Stimulated activated CD4-positive, alpha-beta T cell treated with anti-CD3 and anti-CD28 coated beads, Interleukin-12 subunit alpha, Interleukin-12 subunit beta, amount 100 ng/mL, for 24 hours (primary cell): ENCODE results near the gene SLC35G6.
A peak's percentile ranks its signal among the peaks of the same experiment; 100 is the strongest.

Source experiments
- DNase-seq, 2 experiments: peaks; one replicate each; pipeline ENCODE4 v3.0.0-alpha.2; 2020; ENCODE audit warnings: low read depth in 2 of 2

The SLC35G6 gene

GRCh38 chr17:7502171-7502847 is 21.1 kb downstream of the SLC35G6 start:
- no peak for DNase-seq

- DNase-seq = no peak
Observed at GRCh38 chr17:7502987-7503386, 21.7 kb downstream of the SLC35G6 start.

DNA sequence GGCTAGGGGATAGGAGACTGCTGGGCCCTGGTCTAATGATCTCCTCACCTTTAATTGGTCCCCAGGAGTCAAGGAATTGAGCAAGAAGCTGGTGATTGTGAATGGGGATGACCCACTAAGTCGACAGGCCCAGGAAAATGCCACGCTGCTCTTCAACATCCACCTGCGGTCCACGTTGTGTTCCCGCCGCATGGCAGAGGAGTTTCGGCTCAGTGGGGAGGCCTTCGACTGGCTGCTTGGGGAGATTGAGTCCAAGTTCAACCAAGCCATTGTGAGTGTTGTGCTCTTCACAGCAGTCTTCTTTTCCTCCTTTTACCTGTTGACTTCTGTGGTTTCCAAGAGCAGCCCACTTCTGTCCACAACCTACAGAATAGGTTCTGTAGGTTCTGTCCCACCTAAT is 22.3 kb downstream of the SLC35G6 start:
- no peak for DNase-seq

DNA sequence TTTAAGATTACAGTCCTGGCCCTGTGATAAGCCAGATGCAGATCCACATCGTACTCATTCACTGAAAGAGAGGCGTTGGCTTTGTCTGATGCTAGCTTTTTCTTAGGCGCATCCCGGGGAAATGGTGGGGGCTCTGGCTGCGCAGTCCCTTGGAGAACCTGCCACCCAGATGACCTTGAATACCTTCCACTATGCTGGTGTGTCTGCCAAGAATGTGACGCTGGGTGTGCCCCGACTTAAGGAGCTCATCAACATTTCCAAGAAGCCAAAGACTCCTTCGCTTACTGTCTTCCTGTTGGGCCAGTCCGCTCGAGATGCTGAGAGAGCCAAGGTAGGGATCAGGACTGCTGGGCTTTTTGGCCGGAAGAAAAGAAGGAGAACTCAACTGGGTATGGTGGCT is 26.9 kb downstream of the SLC35G6 start:
- DNase-seq = no peak

DNA sequence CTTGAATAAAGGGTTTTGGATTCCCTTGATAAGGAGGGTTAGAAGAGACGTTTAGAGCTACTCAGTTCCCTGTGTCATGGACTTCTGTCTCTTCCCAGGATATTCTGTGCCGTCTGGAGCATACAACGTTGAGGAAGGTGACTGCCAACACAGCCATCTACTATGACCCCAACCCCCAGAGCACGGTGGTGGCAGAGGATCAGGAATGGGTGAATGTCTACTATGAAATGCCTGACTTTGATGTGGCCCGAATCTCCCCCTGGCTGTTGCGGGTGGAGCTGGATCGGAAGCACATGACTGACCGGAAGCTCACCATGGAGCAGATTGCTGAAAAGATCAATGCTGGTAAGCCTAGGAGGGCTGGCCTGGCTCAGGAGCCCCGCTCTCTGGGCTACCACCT is 27.6 kb downstream of the SLC35G6 start:
- DNase-seq = no peak

- DNase-seq = no peak
Observed at GRCh38 chr17:7509937-7510336, 28.7 kb downstream of the SLC35G6 start.

GRCh38 chr17:7511108-7511507 is 29.9 kb downstream of the SLC35G6 start:
- no peak for DNase-seq

DNA sequence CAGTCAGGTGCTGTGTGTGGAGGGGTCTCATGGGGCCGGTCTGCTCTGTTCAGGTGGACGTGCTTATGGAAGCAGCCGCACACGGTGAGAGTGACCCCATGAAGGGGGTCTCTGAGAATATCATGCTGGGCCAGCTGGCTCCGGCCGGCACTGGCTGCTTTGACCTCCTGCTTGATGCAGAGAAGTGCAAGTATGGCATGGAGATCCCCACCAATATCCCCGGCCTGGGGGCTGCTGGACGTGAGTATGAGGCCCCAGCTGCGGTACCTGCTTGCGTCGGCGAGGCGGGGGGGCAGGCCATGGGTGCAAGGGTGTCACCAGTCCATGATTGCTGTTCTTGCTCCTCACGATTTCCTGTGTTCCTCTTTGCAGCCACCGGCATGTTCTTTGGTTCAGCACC is 30.9 kb downstream of the SLC35G6 start:
- no peak for DNase-seq

DNA sequence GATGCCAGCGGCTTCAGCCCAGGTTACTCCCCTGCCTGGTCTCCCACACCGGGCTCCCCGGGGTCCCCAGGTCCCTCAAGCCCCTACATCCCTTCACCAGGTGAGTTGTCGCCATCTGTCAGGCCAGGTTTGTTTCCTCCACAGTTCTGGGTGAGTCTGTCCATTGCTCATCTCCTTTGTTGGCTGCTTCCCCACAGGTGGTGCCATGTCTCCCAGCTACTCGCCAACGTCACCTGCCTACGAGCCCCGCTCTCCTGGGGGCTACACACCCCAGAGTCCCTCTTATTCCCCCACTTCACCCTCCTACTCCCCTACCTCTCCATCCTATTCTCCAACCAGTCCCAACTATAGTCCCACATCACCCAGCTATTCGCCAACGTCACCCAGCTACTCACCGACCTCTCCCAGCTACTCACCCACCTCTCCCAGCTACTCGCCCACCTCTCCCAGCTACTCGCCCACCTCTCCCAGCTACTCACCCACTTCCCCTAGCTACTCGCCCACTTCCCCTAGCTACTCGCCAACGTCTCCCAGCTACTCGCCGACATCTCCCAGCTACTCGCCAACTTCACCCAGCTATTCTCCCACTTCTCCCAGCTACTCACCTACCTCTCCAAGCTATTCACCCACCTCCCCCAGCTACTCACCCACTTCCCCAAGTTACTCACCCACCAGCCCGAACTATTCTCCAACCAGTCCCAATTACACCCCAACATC is 31.7 kb downstream of the SLC35G6 start:
- no peak for DNase-seq

DNA sequence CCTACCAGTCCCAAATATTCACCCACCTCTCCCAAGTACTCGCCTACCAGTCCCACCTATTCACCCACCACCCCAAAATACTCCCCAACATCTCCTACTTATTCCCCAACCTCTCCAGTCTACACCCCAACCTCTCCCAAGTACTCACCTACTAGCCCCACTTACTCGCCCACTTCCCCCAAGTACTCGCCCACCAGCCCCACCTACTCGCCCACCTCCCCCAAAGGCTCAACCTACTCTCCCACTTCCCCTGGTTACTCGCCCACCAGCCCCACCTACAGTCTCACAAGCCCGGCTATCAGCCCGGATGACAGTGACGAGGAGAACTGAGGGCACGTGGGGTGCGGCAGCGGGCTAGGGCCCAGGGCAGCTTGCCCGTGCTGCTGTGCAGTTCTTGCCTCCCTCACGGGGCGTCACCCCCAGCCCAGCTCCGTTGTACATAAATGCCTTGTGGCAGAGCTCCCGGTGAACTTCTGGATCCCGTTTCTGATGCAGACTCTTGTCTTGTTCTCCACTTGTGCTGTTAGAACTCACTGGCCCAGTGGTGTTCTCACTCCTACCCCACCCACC is 32.7 kb downstream of the SLC35G6 start:
- DNase-seq = no peak

DNA sequence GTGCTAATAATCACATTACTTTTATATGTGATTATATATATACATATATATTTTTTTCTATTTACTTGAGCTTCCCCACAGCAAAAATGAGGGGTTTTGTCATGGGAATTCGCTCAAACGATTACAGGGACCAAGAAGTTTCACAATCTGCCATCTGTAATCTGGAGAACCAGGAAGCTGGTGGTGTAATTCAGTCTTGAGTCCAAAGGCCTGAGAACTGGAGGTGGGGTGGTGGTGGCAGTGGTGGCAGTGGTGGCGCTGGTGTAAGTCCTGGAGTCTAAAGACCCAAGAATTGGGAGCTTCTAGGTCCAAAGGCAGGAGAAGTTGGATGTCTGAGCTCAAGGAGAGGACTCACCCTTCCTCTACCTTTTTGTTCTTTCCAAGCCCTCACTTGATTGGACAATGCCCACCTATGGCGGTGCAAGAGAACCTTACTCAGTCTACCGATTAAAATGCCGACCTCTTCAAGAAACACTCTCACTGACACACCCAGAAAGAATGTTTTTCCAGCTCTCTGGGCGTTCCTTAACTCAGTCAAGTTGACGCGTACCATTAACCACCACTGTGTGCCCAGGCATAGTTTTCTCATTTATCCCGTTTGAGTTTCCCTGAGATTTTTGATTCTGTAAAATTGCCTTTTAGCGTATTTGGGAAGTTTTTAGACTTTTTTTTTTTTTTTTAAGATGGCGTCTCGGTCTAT is 34.8 kb downstream of the SLC35G6 start:
- no peak for DNase-seq

DNA sequence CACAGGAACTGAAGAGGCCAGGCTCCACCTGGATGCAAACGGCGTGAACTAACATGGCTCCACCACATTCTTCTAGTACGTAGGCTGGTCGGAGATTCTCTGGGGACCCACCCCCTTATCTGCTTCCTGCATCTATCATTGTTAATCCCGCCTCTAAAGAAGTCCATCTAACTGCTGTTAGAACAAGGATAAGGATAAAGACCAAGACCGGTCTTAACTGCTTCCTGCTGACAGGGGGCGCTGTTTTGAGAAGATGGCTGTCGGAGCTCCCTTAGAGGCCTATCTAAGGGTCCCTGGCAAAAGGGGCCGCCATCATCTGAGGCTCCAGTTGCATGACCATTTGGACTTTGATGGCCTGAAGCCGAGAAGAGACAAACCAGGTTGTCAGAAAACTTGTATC is 41.8 kb downstream of the SLC35G6 start:
- peak; percentile 7 to 31 for DNase-seq

- no peak for DNase-seq
Observed at GRCh38 chr17:7528842-7529241, 47.6 kb downstream of the SLC35G6 start.

- no peak for DNase-seq
Observed at GRCh38 chr17:7530023-7530900, 49.0 kb downstream of the SLC35G6 start.
